TTC549 (cell line): ENCODE data around the gene KIAA1143.

Experiments
- FAIRE-seq: peaks from 2 replicates; lab custom pipeline; 2012; peaks lifted over from hg19 to GRCh38; lab: Jason Lieb, UNC

Gene KIAA1143

GRCh38 chr3:44761424-44762169, at the start of gene KIAA1143, which contains the start of gene KIF15:
Gene KIAA1143, minus strand, starts transcription at chr3:44761619. Its CDS starts 17 bp downstream, at chr3:44761602.
Gene KIF15, plus strand, starts transcription at chr3:44761794. Its CDS starts 72 bp downstream, at chr3:44761866.
- no peak for FAIRE-seq

- no peak for FAIRE-seq
These were observed 44.5 kb upstream of the KIAA1143 start for GRCh38 chr3:44805960-44806359.

- no peak for FAIRE-seq
These were observed 41.9 kb upstream of the KIAA1143 start for GRCh38 chr3:44803298-44803697.

- no peak for FAIRE-seq
These were observed 40.6 kb upstream of the KIAA1143 start for GRCh38 chr3:44802011-44802410.

- FAIRE-seq: no peak
These were observed 33.8 kb upstream of the KIAA1143 start for GRCh38 chr3:44795197-44795596.

- FAIRE-seq: no peak
These were observed 21.5 kb upstream of the KIAA1143 start for GRCh38 chr3:44782891-44783290.

- no peak for FAIRE-seq
These were observed 10.7 kb upstream of the KIAA1143 start for GRCh38 chr3:44772099-44772442.

- FAIRE-seq: no peak
These were observed 10.1 kb upstream of the KIAA1143 start for GRCh38 chr3:44771424-44772098.

- FAIRE-seq: no peak
These were observed 2.8 kb upstream of the KIAA1143 start for GRCh38 chr3:44764248-44764647.

- no peak for FAIRE-seq
These were observed 1.3 kb upstream of the KIAA1143 start for GRCh38 chr3:44762690-44763089.

- FAIRE-seq: no peak
These were observed 805 bp upstream of the KIAA1143 start for GRCh38 chr3:44762170-44762677.

- no peak for FAIRE-seq
These were observed 357 bp downstream of the KIAA1143 start for GRCh38 chr3:44761101-44761423.

GRCh38 chr3:44734646-44735168, 26.7 kb downstream of the KIAA1143 start:
- no peak for FAIRE-seq

GRCh38 chr3:44729384-44729910, 32.0 kb downstream of the KIAA1143 start, which contains the start of gene ZNF501:
Gene ZNF501, plus strand, starts transcription at chr3:44729635. Its CDS starts 4,787 bp downstream, at chr3:44734422.
- no peak for FAIRE-seq

GRCh38 chr3:44722103-44722401, 39.4 kb downstream of the KIAA1143 start:
- no peak for FAIRE-seq

GRCh38 chr3:44721231-44722102, 40.0 kb downstream of the KIAA1143 start:
- FAIRE-seq: no peak

GRCh38 chr3:44712455-44713075, 48.9 kb downstream of the KIAA1143 start, which contains the start of gene ZNF502:
Gene ZNF502, plus strand, starts transcription at chr3:44712660. Its CDS starts 7,602 bp downstream, at chr3:44720262.
- no peak for FAIRE-seq
